SH-SY5Y (cell line): Measurements from ENCODE around the gene HSF4.

Source experiments
- GATA2 ChIP-seq: IDR thresholded peaks from 2 replicates; pipeline ENCODE4 v1.6.1; 2011; ENCODE audit warnings: mild to moderate bottlenecking, low read depth, low read length
- GATA3 ChIP-seq: IDR thresholded peaks from 2 replicates; pipeline ENCODE4 v1.6.1; 2011; ENCODE audit warnings: low read depth, mild to moderate bottlenecking, low read length, moderate library complexity

DNA sequence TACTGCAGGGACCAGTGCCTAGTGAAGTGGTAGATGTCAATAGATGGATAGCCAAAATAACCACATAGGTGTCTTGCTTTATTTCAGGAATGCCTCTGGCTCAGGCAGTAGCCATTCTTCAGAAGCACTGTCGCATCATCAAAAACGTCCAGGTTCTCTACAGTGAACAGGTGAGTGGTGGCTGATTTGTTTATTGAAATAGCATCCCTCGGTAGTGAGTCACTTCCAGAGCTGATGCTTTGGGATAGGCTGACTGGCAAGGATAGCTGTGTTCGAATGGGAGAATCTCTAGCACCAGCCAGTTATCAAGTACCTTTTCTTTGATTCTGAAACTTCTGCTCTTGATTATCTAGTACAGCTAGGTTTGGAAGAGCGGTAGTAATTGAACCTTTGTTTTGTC is 44.5 kb upstream of the HSF4 start:
- TF ChIP-seq GATA2 (no peak), GATA3 (no peak)
